ENCODE measurements around the gene TEDC1. TPM values are rescaled to one million over a fixed set of nuclear protein-coding genes. Genes with fewer than 3 reads are reported as not detected.

TEDC1 gene
- total RNA-seq, 4 donors from 2014 or later = 7.1 to 12.8 (median 7.6) TPM

- H3K27me3 ChIP-seq = peaks cover 0 to 64% (median 0%) of the 10 kb centered on the region in 4 donors
- intact Hi-C loops (cut with DNase I) = no loop called here
- 66 to 75% methylated on average over 18 of the region's 21 CpGs for WGBS, 2 donors
Observed at GRCh38 chr14:105533811-105534498, 42.9 kb downstream of the TEDC1 start.

GRCh38 chr14:105534586-105534985, 43.5 kb downstream of the TEDC1 start:
- peaks cover 0 to 10% (median 0%) of the 10 kb centered on the region in 3 donors for H3K4me1 ChIP-seq
- H3K27ac ChIP-seq = no peak overlapping the region
- H3K9me3 ChIP-seq = no peaks in the 10 kb centered on the region
- intact Hi-C loops (cut with DNase I) = no loop called here
- H3K27me3 ChIP-seq = peaks cover 0 to 60% (median 0%) of the 10 kb centered on the region in 4 donors
- no peaks in the 10 kb centered on the region for H3K36me3 ChIP-seq
- no peak for DNase-seq
- H3K4me3 ChIP-seq = no peak overlapping the region
- WGBS, 2 donors = 53 to 61% methylated on average over 9 of the region's 13 CpGs
- no peak for TF ChIP-seq CTCF (IDR thresholded peaks at IDR 0.05)
- TF ChIP-seq POLR2A (IDR thresholded peaks at IDR 0.05) = no peak

More at GRCh38 chr14:105533811-105534498, 42.9 kb downstream of the TEDC1 start:
- no peak overlapping the region for H3K4me3 ChIP-seq
- no peak for DNase-seq
- no peaks in the 10 kb centered on the region for H3K36me3 ChIP-seq
- H3K27ac ChIP-seq = no peak overlapping the region
- peaks cover 0 to 16% (median 2%) of the 10 kb centered on the region in 3 donors for H3K4me1 ChIP-seq
- no peak for TF ChIP-seq CTCF (IDR thresholded peaks at IDR 0.05)
- no peak for TF ChIP-seq POLR2A (IDR thresholded peaks at IDR 0.05)
- H3K9me3 ChIP-seq = no peaks in the 10 kb centered on the region

GRCh38 chr14:105536051-105536450, 45.0 kb downstream of the TEDC1 start:
- TF ChIP-seq CTCF (IDR thresholded peaks at IDR 0.05) (no peak), POLR2A (IDR thresholded peaks at IDR 0.05) (no peak)
- H3K27ac ChIP-seq = no peak overlapping the region
- no peak for DNase-seq
- no peak overlapping the region for H3K4me3 ChIP-seq
- H3K9me3 ChIP-seq = no peaks in the 10 kb centered on the region
- 90% methylated on average over 1 of the region's 7 CpGs; no CpG with 5 or more reads in 1 of the 2 donors for WGBS, 2 donors
- intact Hi-C loops (cut with DNase I) = no loop called here
- H3K4me1 ChIP-seq = peaks cover 0 to 6% (median 0%) of the 10 kb centered on the region in 3 donors
- no peaks in the 10 kb centered on the region for H3K36me3 ChIP-seq
- H3K27me3 ChIP-seq = peaks cover 0 to 56% (median 0%) of the 10 kb centered on the region in 4 donors

DNA sequence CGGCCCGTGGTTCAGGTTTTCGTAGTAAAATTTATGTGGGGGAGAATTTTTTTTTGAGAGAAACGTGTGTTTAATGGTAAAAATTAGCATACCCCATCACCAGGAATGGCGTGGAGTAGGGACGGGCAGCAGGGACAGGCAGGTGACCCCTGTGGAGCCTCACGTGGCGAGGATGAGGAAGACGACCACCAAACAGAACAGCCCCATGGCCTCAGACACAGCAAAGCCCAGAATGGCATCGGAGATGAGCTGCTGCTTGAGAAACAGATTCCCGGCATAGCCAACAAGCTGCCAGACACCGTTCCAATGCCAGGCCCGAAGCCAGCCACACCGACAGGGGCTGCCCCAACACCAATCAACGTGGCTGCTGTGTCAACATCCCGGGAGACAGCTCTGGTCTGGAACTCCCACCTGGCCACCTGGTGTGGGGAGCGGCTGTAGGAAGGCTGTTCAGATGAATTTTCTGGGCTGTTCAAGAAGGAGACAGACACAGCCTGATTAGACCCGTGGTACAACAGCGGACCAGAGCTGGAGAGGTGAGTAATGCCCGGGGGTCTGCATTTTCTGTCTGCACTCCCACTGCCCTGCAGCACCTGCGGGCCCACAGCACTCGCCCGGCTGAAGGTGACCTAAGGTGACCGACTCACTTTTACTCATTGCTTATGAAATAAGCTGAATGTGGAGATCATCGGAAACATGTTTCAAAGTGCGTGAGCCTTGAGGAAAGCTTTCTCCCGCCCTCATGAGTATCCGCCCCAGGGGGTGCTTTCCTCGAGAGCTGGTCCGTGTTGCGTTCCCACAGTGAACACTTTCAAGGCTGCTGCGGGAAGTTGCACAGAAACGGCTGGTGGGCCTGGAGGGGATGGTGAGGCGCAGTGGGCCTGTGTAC, 45.9 kb downstream of the TEDC1 start:
- intact Hi-C loops (cut with DNase I) = no loop called here
- no peak for DNase-seq

More for the DNA sequence above, 45.9 kb downstream of the TEDC1 start:
- Histone ChIP-seq H3K9me3 (no peaks in the 10 kb centered on the region), H3K4me1 (peaks cover 0 to 6% (median 0%) of the 10 kb centered on the region in 3 donors), H3K36me3 (no peaks in the 10 kb centered on the region), H3K4me3 (no peak overlapping the region), H3K27ac (no peak overlapping the region), H3K27me3 (peaks cover 0 to 61% (median 0%) of the 10 kb centered on the region in 4 donors)
- TF ChIP-seq CTCF (IDR thresholded peaks at IDR 0.05) (no peak), POLR2A (IDR thresholded peaks at IDR 0.05) (no peak)
- 61% methylated on average over 25 to 33 of the region's 34 CpGs for WGBS, 2 donors
